OCI-LY3 (cell line): Measurements from ENCODE around the gene BRWD1.

Experiments used
- EZH2phosphoT487 ChIP-seq: fragments of 200-600 bp; shearing (Covaris generic); IDR thresholded peaks from 2 replicates; pipeline ENCODE4 v1.6.1; 2018; ENCODE audit warnings: antibody characterized with exemption, mixed run types, low read depth
- TF ChIP-seq, protein P1 (sequence below): fragments of 200-600, 300-600 bp; sonication (generic); IDR thresholded peaks from 2 replicates; pipeline ENCODE4 v1.5.1; 2014; ENCODE audit warnings: antibody characterized with exemption, low read length, low read depth

DNA sequence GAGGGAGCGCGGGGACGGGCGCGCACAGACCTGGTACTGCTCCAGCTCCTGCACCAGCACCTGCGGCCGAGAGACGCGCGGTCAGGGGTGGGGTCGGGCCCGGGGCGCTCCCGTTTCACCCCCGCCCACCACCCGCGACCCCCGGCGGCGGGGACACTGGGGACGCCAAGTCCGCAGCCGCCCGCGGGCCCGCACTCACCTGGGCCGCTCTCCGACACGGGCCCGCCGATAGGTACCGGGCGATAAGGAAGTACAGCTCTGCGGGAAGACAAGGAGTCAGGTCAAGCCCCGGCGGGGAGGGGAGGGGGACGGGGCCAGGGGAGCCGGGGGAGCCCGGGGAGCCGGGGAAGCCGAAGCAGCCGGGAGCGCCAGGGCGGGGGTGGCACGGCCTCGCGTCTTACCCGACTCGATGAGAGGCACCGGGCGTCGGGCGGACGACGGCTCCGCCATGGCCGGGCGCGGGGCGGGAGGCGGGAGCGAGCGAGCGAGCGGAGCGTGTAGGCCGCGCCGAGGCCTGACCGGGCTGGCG, 326 bp downstream of the BRWD1 start:
- TF ChIP-seq, protein P1, sequence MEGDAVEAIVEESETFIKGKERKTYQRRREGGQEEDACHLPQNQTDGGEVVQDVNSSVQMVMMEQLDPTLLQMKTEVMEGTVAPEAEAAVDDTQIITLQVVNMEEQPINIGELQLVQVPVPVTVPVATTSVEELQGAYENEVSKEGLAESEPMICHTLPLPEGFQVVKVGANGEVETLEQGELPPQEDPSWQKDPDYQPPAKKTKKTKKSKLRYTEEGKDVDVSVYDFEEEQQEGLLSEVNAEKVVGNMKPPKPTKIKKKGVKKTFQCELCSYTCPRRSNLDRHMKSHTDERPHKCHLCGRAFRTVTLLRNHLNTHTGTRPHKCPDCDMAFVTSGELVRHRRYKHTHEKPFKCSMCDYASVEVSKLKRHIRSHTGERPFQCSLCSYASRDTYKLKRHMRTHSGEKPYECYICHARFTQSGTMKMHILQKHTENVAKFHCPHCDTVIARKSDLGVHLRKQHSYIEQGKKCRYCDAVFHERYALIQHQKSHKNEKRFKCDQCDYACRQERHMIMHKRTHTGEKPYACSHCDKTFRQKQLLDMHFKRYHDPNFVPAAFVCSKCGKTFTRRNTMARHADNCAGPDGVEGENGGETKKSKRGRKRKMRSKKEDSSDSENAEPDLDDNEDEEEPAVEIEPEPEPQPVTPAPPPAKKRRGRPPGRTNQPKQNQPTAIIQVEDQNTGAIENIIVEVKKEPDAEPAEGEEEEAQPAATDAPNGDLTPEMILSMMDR: no peak
- TF ChIP-seq EZH2phosphoT487: no peak
